HCT116 (cell line): ENCODE measurements around the gene KIFC1. TPM values are rescaled to one million over a fixed set of nuclear protein-coding genes. Genes with fewer than 3 reads are reported as not detected.

Experiments used
- ATAC-seq: fragments of 200-7000 bp; cut with Tn5 transposase; 2 replicates; pipeline ENCODE4 v1.9.1; 2020; ENCODE audit warnings: mild to moderate bottlenecking, moderate library complexity
- BruUV-seq: library from RNA; stranded (reverse); fragments of 400-500 nt; replicated peaks from 2 replicates; lab custom pipeline; 2021; lab: Mats Ljungman, UMichigan
- CTCF ChIA-PET: fragments of 300-600 bp; sonication (Branson Sonifier 250); formaldehyde crosslinking; loops from one replicate; lab custom pipeline; 2021; ENCODE audit warnings: antibody characterized with exemption; lab: Charles Lee
- POLR2A ChIA-PET: fragments of 300-600, 350-600 bp; sonication (Branson Sonifier 250); formaldehyde crosslinking; loops from one replicate; lab custom pipeline; 2021; ENCODE audit warnings: antibody characterized with exemption; lab: Charles Lee
- RAD21 ChIA-PET, 2 experiments: fragments of 300-600 bp; sonication (Branson Sonifier 250); formaldehyde crosslinking; loops; one replicate each; lab custom pipeline; 2023; ENCODE audit warnings: low total read pairs in 2 of 2; ENCODE audit not compliant: uncharacterized antibody in 2 of 2, unreplicated experiment in 2 of 2, low non-redundant PET in 1 of 2; lab: Charles Lee
- DNase-seq: peaks from one replicate; pipeline ENCODE4 v3.0.0-alpha.2; 2010; ENCODE audit warnings: low read depth, low spot score
- H2AFZ ChIP-seq: fragments of 200-600 bp; shearing (Covaris generic), sonication (generic); 2 replicates; pipeline ENCODE4 v1.6.1; 2017; ENCODE audit warnings: low read depth, mixed run types, mixed read lengths, antibody characterized with exemption, low read length; ENCODE audit not compliant: poor library complexity, severe bottlenecking
- H3K27ac ChIP-seq: 2 replicates; pipeline ENCODE4 v1.5.1; 2012; ENCODE audit warnings: low read depth, low read length
- H3K27me3 ChIP-seq: fragments of 200-600 bp; sonication (generic); 2 replicates; pipeline ENCODE4 v1.6.1; 2016; ENCODE audit warnings: mixed run types, low read length, mixed read lengths; ENCODE audit not compliant: insufficient read depth
- H3K36me3 ChIP-seq, 2 experiments: fragments of 200-500 bp in 1 of 2; fragments of 200-600 bp in 1 of 2; sonication (Bioruptor generic) in 1 of 2; sonication (generic) in 1 of 2; 2 replicates each; pipeline versions ENCODE4 v1.5.1 to v1.6.1; 2014 to 2016; ENCODE audit warnings: low read length in 2 of 2, inconsistent platforms in 1 of 2, mixed read lengths in 1 of 2, mixed run types in 1 of 2; ENCODE audit not compliant: insufficient read depth in 2 of 2, control insufficient read depth in 1 of 2
- H3K4me1 ChIP-seq, 2 experiments: fragments of 200-600 bp in 1 of 2; sonication (generic) in 1 of 2; 2 replicates each; pipeline versions ENCODE4 v1.5.1 to v1.6.1; 2012 to 2017; ENCODE audit warnings: low read length in 2 of 2, inconsistent platforms in 1 of 2, mild to moderate bottlenecking in 1 of 2, mixed read lengths in 1 of 2, mixed run types in 1 of 2, moderate library complexity in 1 of 2; ENCODE audit not compliant: insufficient read depth in 2 of 2, control insufficient read depth in 1 of 2
- H3K4me2 ChIP-seq: fragments of 200-600 bp; sonication (generic); 2 replicates; pipeline ENCODE4 v1.6.1; 2017; ENCODE audit warnings: mixed run types, low read length, mixed read lengths
- H3K4me3 ChIP-seq, 2 experiments: fragments of 200-600 bp in 1 of 2; sonication (generic) in 1 of 2; replicated peaks in 1 of 2; 2 replicates each; pipeline ENCODE4 v1.5.1; 2011 to 2016; ENCODE audit warnings: low read length in 2 of 2, control low read depth in 1 of 2, low read depth in 1 of 2, mild to moderate bottlenecking in 1 of 2, mixed read lengths in 1 of 2, mixed run types in 1 of 2
- H3K79me2 ChIP-seq: fragments of 200-600 bp; sonication (generic); 2 replicates; pipeline ENCODE4 v1.6.1; 2017; ENCODE audit warnings: mild to moderate bottlenecking, mixed run types, low read length, moderate library complexity, mixed read lengths; ENCODE audit not compliant: insufficient read depth
- H3K9ac ChIP-seq: fragments of 200-600 bp; sonication (generic); 2 replicates; pipeline ENCODE4 v1.6.1; 2016; ENCODE audit warnings: low read length, mixed read lengths
- H3K9me2 ChIP-seq: fragments of 200-600 bp; sonication (generic), shearing (Covaris generic); 2 replicates; pipeline ENCODE4 v1.6.1; 2017; ENCODE audit warnings: mixed run types, mild to moderate bottlenecking, moderate library complexity; ENCODE audit not compliant: insufficient read depth
- H3K9me3 ChIP-seq, 2 experiments: fragments of 200-500 bp in 1 of 2; fragments of 200-600 bp in 1 of 2; sonication (Bioruptor generic) in 1 of 2; sonication (generic) in 1 of 2; 2 replicates each; pipeline ENCODE4 v1.6.1; 2014 to 2017; ENCODE audit warnings: low read length in 2 of 2, mixed read lengths in 2 of 2, inconsistent platforms in 1 of 2, low read depth in 1 of 2, mild to moderate bottlenecking in 1 of 2, mixed run types in 1 of 2, moderate library complexity in 1 of 2; ENCODE audit not compliant: control insufficient read depth in 1 of 2, insufficient read depth in 1 of 2
- H4K20me1 ChIP-seq: fragments of 200-600 bp; sonication (generic), shearing (Covaris generic); 2 replicates; pipeline ENCODE4 v1.6.1; 2017; ENCODE audit warnings: mixed run types, mild to moderate bottlenecking, moderate library complexity; ENCODE audit not compliant: insufficient read depth
- ATF3 ChIP-seq: IDR thresholded peaks from 2 replicates; pipeline ENCODE4 v1.6.1; 2012
- RAD21 ChIP-seq: IDR thresholded peaks from 2 replicates; pipeline ENCODE4 v1.6.1; 2012; ENCODE audit warnings: low read depth, mild to moderate bottlenecking
- SIN3A ChIP-seq: IDR thresholded peaks from 2 replicates; pipeline ENCODE4 v1.6.1; 2012; ENCODE audit warnings: low read depth
- intact Hi-C: fragments of 100-400 bp; cut with micrococcal nuclease; formaldehyde crosslinking; loops from 2 replicates; pipeline ENCODE4 v1.10.0; 2022
- total RNA-seq: library from RNA; stranded (reverse); gene quantifications from one replicate; pipeline ENCODE4 v1.2.1, GENCODE V29; 2021; ENCODE audit not compliant: unreplicated experiment
- TF ChIP-seq, protein P1 (sequence below), 3 experiments: fragments of 200-600 bp in 1 of 3; sonication (generic) in 1 of 3; IDR thresholded peaks in 2 of 3; conservative IDR thresholded peaks in 1 of 3; 2 replicates each; pipeline ENCODE4 v1.5.1; 2012 to 2017; ENCODE audit warnings: low read depth in 2 of 3, low read length in 2 of 3, antibody characterized with exemption in 1 of 3, borderline replicate concordance in 1 of 3, control low read depth in 1 of 3, mild to moderate bottlenecking in 1 of 3, mixed read lengths in 1 of 3, mixed run types in 1 of 3, moderate library complexity in 1 of 3; ENCODE audit not compliant: insufficient read depth in 1 of 3

Gene KIFC1
- total RNA-seq, 1 experiment from 2014 or later = 84.7 TPM

GRCh38 chr6:33406126-33406525 lies 14.5 kb downstream of the KIFC1 start (continued):
- TF ChIP-seq ATF3 (no peak), SIN3A (no peak), RAD21 (no peak)

- intact Hi-C loops = loop anchor here (1.0 kb wide), 1 partner anchor 127 kb away; no protein-coding TSS in a partner anchor
- Histone ChIP-seq H3K9me3 (no peaks in the 10 kb centered on the region), H3K4me3 (no peak overlapping the region), H2AFZ (no peak overlapping the region), H3K27me3 (no peaks in the 10 kb centered on the region), H3K36me3 (peaks cover 35 to 59% of the 10 kb centered on the region in 2 experiments), H3K4me2 (no peak overlapping the region), H3K4me1 (peaks cover 5 to 18% of the 10 kb centered on the region in 2 experiments; a peak in 3 of 4 replicates), H3K9ac (no peak overlapping the region), H4K20me1 (no peaks in the 10 kb centered on the region), H3K9me2 (no peaks in the 10 kb centered on the region), H3K79me2 (peaks cover 6% of the 10 kb centered on the region; the same call in 1 of the 2 replicates), H3K27ac (peak overlapping the region; percentile 12; the same call in 1 of the 2 replicates)
- ChIA-PET CTCF (interaction anchor here (0.8 to 1.1 kb wide), 2 partner anchors 14 to 129 kb away, joined by 3 read pairs; no protein-coding TSS in a partner anchor), POLR2A (interaction anchor here (1.4 kb wide), 1 partner anchor 130 kb away, joined by 5 read pairs; the partner anchor contains the start of gene B3GALT4), RAD21 (no interaction called here)
- no peak for ATAC-seq
- BruUV-seq = TSS peak; percentile 5
- no peak for TF ChIP-seq SIN3A
- peak; percentile 59 for TF ChIP-seq RAD21
- TF ChIP-seq, protein P1, sequence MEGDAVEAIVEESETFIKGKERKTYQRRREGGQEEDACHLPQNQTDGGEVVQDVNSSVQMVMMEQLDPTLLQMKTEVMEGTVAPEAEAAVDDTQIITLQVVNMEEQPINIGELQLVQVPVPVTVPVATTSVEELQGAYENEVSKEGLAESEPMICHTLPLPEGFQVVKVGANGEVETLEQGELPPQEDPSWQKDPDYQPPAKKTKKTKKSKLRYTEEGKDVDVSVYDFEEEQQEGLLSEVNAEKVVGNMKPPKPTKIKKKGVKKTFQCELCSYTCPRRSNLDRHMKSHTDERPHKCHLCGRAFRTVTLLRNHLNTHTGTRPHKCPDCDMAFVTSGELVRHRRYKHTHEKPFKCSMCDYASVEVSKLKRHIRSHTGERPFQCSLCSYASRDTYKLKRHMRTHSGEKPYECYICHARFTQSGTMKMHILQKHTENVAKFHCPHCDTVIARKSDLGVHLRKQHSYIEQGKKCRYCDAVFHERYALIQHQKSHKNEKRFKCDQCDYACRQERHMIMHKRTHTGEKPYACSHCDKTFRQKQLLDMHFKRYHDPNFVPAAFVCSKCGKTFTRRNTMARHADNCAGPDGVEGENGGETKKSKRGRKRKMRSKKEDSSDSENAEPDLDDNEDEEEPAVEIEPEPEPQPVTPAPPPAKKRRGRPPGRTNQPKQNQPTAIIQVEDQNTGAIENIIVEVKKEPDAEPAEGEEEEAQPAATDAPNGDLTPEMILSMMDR (IDR thresholded peaks at IDR 0.05 in 2 of 3, conservative IDR thresholded peaks at IDR 0.05 in 1 of 3; ENCODE audit: borderline replicate concordance in 1 of 3, insufficient read depth in 1 of 3, low read depth in 2 of 3, low read length in 2 of 3) = peak; percentile 23 to 49 (median 44); a peak in 3 of 6 replicates
- no peak for DNase-seq
These were observed 15.6 kb downstream of the KIFC1 start for GRCh38 chr6:33407132-33407718.
